H1 (cell line): Measurements from ENCODE around the gene KLHL15. TPM values are rescaled to one million over a fixed set of nuclear protein-coding genes. Genes with fewer than 3 reads are reported as not detected.

Experiments
- CTCF ChIA-PET: fragments of 300-600 bp; sonication (Branson Sonifier 250); formaldehyde crosslinking; loops from one replicate; lab custom pipeline; 2021; ENCODE audit not compliant: partially characterized antibody; lab: Charles Lee
- POLR2A ChIA-PET: fragments of 300-600 bp; sonication (Branson Sonifier 250); formaldehyde crosslinking; loops from one replicate; lab custom pipeline; 2021; ENCODE audit warnings: inconsistent platforms; ENCODE audit not compliant: partially characterized antibody; lab: Charles Lee
- DNase-seq, 2 experiments: peaks; one replicate each; pipeline versions ENCODE4 v3.0.0 to v3.0.0-alpha.2; 2010 to 2022; ENCODE audit warnings: low spot score in 2 of 2, low read depth in 1 of 2, mixed read lengths in 1 of 2
- FAIRE-seq: peaks from 2 replicates; lab custom pipeline; 2011; peaks lifted over from hg19 to GRCh38; lab: Jason Lieb, UNC
- H2AFZ ChIP-seq: 2 replicates; pipeline ENCODE4 v1.8.1; 2012; ENCODE audit warnings: low read length, inconsistent platforms
- H2AK5ac ChIP-seq: 2 replicates; pipeline ENCODE4 v1.6.1; 2013; ENCODE audit warnings: low read depth, low read length
- H2BK120ac ChIP-seq: replicated peaks from 2 replicates; pipeline ENCODE3; 2013; ENCODE audit warnings: low read depth, low read length, inconsistent platforms
- H2BK12ac ChIP-seq: 2 replicates; pipeline ENCODE4 v1.6.1; 2013; ENCODE audit warnings: low read depth, low read length
- H2BK15ac ChIP-seq: 2 replicates; pipeline ENCODE4 v1.6.1; 2013; ENCODE audit warnings: low read length
- H2BK20ac ChIP-seq: 2 replicates; pipeline ENCODE4 v1.6.1; 2013; ENCODE audit warnings: low read length
- H2BK5ac ChIP-seq: 2 replicates; pipeline ENCODE4 v1.6.1; 2013; ENCODE audit warnings: low read depth, low read length
- H3K14ac ChIP-seq: 2 replicates; pipeline ENCODE4 v1.6.1; 2013; ENCODE audit warnings: inconsistent platforms; ENCODE audit not compliant: insufficient read length
- H3K18ac ChIP-seq: 2 replicates; pipeline ENCODE4 v1.6.1; 2013; ENCODE audit warnings: low read length; ENCODE audit errors: extremely low read depth
- H3K23ac ChIP-seq: 2 replicates; pipeline ENCODE4 v1.6.1; 2013; ENCODE audit warnings: inconsistent platforms; ENCODE audit not compliant: insufficient read length
- H3K23me2 ChIP-seq: 2 replicates; pipeline ENCODE4 v1.6.1; 2013; ENCODE audit warnings: low read depth, low read length
- H3K27ac ChIP-seq: 2 replicates; pipeline ENCODE4 v1.6.1; 2011; ENCODE audit warnings: low read depth, low read length, inconsistent platforms
- H3K27me3 ChIP-seq, 4 experiments: replicated peaks in 1 of 4; 1 replicate in 1 of 4; 2 replicates in 3 of 4; pipeline versions ENCODE4 v1.6.1 to v1.8.1; 2011 to 2013; ENCODE audit warnings: low read length in 3 of 4, mild to moderate bottlenecking in 3 of 4, inconsistent platforms in 2 of 4, mixed read lengths in 2 of 4, moderate library complexity in 1 of 4; ENCODE audit not compliant: control insufficient read depth in 3 of 4, insufficient read depth in 3 of 4; ENCODE audit errors: extremely low read depth in 1 of 4
- H3K36me3 ChIP-seq, 4 experiments: 2 replicates each; pipeline versions ENCODE4 v1.6.1 to v1.8.1; 2011 to 2013; ENCODE audit warnings: mild to moderate bottlenecking in 4 of 4, low read length in 3 of 4, moderate library complexity in 2 of 4, control low read depth in 1 of 4, inconsistent platforms in 1 of 4; ENCODE audit not compliant: insufficient read depth in 4 of 4, control insufficient read depth in 2 of 4
- H3K4ac ChIP-seq: replicated peaks from 2 replicates; pipeline ENCODE3; 2013; ENCODE audit warnings: low read length, low read depth, mixed read lengths, inconsistent platforms; ENCODE audit not compliant: insufficient read length
- H3K4me1 ChIP-seq, 4 experiments: replicated peaks in 1 of 4; 1 replicate in 1 of 4; 2 replicates in 3 of 4; pipeline versions ENCODE4 v1.6.1 to v1.8.1; 2011 to 2013; ENCODE audit warnings: low read length in 3 of 4, inconsistent platforms in 2 of 4, mixed read lengths in 1 of 4; ENCODE audit not compliant: insufficient read depth in 4 of 4, control insufficient read depth in 3 of 4
- H3K4me2 ChIP-seq, 2 experiments: 2 replicates each; pipeline versions ENCODE4 v1.6.1 to v1.8.1; 2011 to 2013; ENCODE audit warnings: low read depth in 2 of 2, low read length in 2 of 2, control low read depth in 1 of 2, inconsistent platforms in 1 of 2, mild to moderate bottlenecking in 1 of 2; ENCODE audit not compliant: insufficient read depth in 1 of 2
- H3K4me3 ChIP-seq, 4 experiments: fragments of 200-600, 300-600 bp in 1 of 4; sonication (generic), shearing (Covaris generic), sonication (Bioruptor Twin) in 1 of 4; 2 replicates each; pipeline versions ENCODE4 v1.5.1 to v1.8.1; 2011 to 2016; ENCODE audit warnings: low read length in 4 of 4, low read depth in 3 of 4, control low read depth in 2 of 4, inconsistent platforms in 2 of 4, mild to moderate bottlenecking in 2 of 4, mixed read lengths in 1 of 4, moderate library complexity in 1 of 4; ENCODE audit not compliant: insufficient read depth in 2 of 4; ENCODE audit errors: extremely low read depth in 1 of 4
- H3K56ac ChIP-seq: replicated peaks from 2 replicates; pipeline ENCODE3; 2013; ENCODE audit warnings: low read depth, mild to moderate bottlenecking, mixed read lengths, low read length, inconsistent platforms; ENCODE audit not compliant: insufficient read length
- H3K79me1 ChIP-seq: 2 replicates; pipeline ENCODE4 v1.6.1; 2013; ENCODE audit warnings: low read depth, low read length, control low read depth
- H3K79me2 ChIP-seq, 2 experiments: 2 replicates each; pipeline versions ENCODE4 v1.6.1 to v1.8.1; 2012 to 2013; ENCODE audit warnings: low read length in 2 of 2, mild to moderate bottlenecking in 2 of 2, inconsistent platforms in 1 of 2; ENCODE audit not compliant: insufficient read depth in 2 of 2, control insufficient read depth in 1 of 2
- H3K9ac ChIP-seq, 4 experiments: replicated peaks in 1 of 4; 1 replicate in 1 of 4; 2 replicates in 3 of 4; pipeline versions ENCODE4 v1.6.1 to v1.8.1; 2011 to 2013; ENCODE audit warnings: low read depth in 3 of 4, low read length in 3 of 4, control low read depth in 2 of 4, mild to moderate bottlenecking in 2 of 4, moderate library complexity in 2 of 4, inconsistent platforms in 1 of 4; ENCODE audit errors: extremely low read depth in 1 of 4
- H3K9me3 ChIP-seq, 2 experiments: 2 replicates each; pipeline versions ENCODE4 v1.6.1 to v1.8.1; 2012 to 2013; ENCODE audit warnings: mild to moderate bottlenecking in 2 of 2, moderate library complexity in 2 of 2, control low read depth in 1 of 2, inconsistent platforms in 1 of 2, low read depth in 1 of 2, low read length in 1 of 2, mixed read lengths in 1 of 2; ENCODE audit not compliant: insufficient read depth in 2 of 2
- H4K20me1 ChIP-seq, 2 experiments: replicated peaks in 1 of 2; 2 replicates each; pipeline versions ENCODE3 to v1.8.1; 2011 to 2013; ENCODE audit warnings: inconsistent platforms in 2 of 2, low read length in 2 of 2, mild to moderate bottlenecking in 1 of 2; ENCODE audit not compliant: insufficient read depth in 2 of 2, control insufficient read depth in 1 of 2
- H4K5ac ChIP-seq: 2 replicates; pipeline ENCODE4 v1.6.1; 2013; ENCODE audit warnings: low read length, low read depth, mixed read lengths, inconsistent platforms; ENCODE audit not compliant: insufficient read length
- H4K8ac ChIP-seq: 2 replicates; pipeline ENCODE4 v1.8.0; 2013; ENCODE audit warnings: mild to moderate bottlenecking, moderate library complexity, low read length, inconsistent platforms; ENCODE audit not compliant: insufficient read depth; ENCODE audit errors: extremely low read depth
- H4K91ac ChIP-seq: replicated peaks from 2 replicates; pipeline ENCODE3; 2013; ENCODE audit warnings: low read length, mixed read lengths, inconsistent platforms; ENCODE audit not compliant: insufficient read length
- CTBP2 ChIP-seq: IDR thresholded peaks from 2 replicates; pipeline ENCODE4 v1.7.0; 2011; ENCODE audit warnings: borderline replicate concordance, mild to moderate bottlenecking, moderate library complexity, mixed read lengths, low read length; ENCODE audit not compliant: insufficient read depth, insufficient read length
- FOSL1 ChIP-seq: IDR thresholded peaks from 2 replicates; pipeline ENCODE4 v1.6.1; 2011; ENCODE audit warnings: mild to moderate bottlenecking, low read depth, low read length, moderate library complexity; ENCODE audit not compliant: insufficient read depth
- JUND ChIP-seq: IDR thresholded peaks from 2 replicates; pipeline ENCODE4 v1.6.1; 2011; ENCODE audit warnings: mild to moderate bottlenecking, improper control_type of control experiment, low read length
- NANOG ChIP-seq: IDR thresholded peaks from 2 replicates; pipeline ENCODE4 v1.6.1; 2011; ENCODE audit warnings: low read length, low read depth, mild to moderate bottlenecking, inconsistent platforms; ENCODE audit not compliant: insufficient read depth, poor library complexity, severe bottlenecking
- POLR2AphosphoS5 ChIP-seq: IDR thresholded peaks from 2 replicates; pipeline ENCODE4 v1.6.1; 2011; ENCODE audit warnings: low read depth, low read length
- SIN3A ChIP-seq, 2 experiments: IDR thresholded peaks in 1 of 2; conservative IDR thresholded peaks in 1 of 2; 2 replicates each; pipeline ENCODE4 v1.6.1; 2011 to 2012; ENCODE audit warnings: low read length in 2 of 2, improper control_type of control experiment in 1 of 2, low read depth in 1 of 2, mild to moderate bottlenecking in 1 of 2
- YY1 ChIP-seq: IDR thresholded peaks from 2 replicates; pipeline ENCODE4 v1.6.1; 2011; ENCODE audit warnings: low read depth, mild to moderate bottlenecking, low read length
- ZNF274 ChIP-seq: IDR thresholded peaks from 2 replicates; pipeline ENCODE4 v1.7.0; 2012; ENCODE audit warnings: low read length, borderline replicate concordance; ENCODE audit errors: extremely low read depth
- WGBS, 2 experiments: shearing (Covaris generic) in 1 of 2; methylation state at CpG; one replicate each; pipeline versions ENCODE4 v1.1.6 to v1.1.7; 2013 to 2015; ENCODE audit warnings: low lambda C conversion rate in 2 of 2, mixed read lengths in 2 of 2, inconsistent platforms in 1 of 2, low coverage in 1 of 2, missing lambda C conversion rate in 1 of 2; ENCODE audit not compliant: insufficient replicate concordance in 2 of 2, insufficient coverage in 1 of 2, insufficient read length in 1 of 2; ENCODE audit errors: extremely low coverage in 1 of 2, missing lambda C conversion rate in 1 of 2; 5-methylcytosine and 5-hydroxymethylcytosine counted together
- polyA plus RNA-seq, 7 experiments: library from polyadenylated mRNA; depleted of rRNA in 3 of 7; stranded (reverse) in 5 of 7; unstranded in 2 of 7; fragments of >200 nt in 5 of 7; fragments of 200-250 nt in 2 of 7; gene quantifications; 1 replicate in 5 of 7; 2 replicates in 1 of 7; 4 replicates in 1 of 7; pipeline versions ENCODE4 v1.2.1 to v1.2.3, GENCODE V29; 2011 to 2013; ENCODE audit warnings: missing spikeins in 2 of 7, mixed read lengths in 2 of 7
- total RNA-seq: library from RNA; stranded (reverse); fragmentation: NEBNext Ultra II Directional; extraction: Animal tissue kit (Norgen Biotek cat#: 25700); gene quantifications from 2 replicates; pipeline ENCODE4 v1.2.1, GENCODE V29; 2021

Gene KLHL15
- total and polyA plus RNA-seq, 2 of the 8 experiments (the other 6 are each of a cell fraction or from before 2014, with no cell fraction given), result 3.7 to 8.9 TPM

DNA sequence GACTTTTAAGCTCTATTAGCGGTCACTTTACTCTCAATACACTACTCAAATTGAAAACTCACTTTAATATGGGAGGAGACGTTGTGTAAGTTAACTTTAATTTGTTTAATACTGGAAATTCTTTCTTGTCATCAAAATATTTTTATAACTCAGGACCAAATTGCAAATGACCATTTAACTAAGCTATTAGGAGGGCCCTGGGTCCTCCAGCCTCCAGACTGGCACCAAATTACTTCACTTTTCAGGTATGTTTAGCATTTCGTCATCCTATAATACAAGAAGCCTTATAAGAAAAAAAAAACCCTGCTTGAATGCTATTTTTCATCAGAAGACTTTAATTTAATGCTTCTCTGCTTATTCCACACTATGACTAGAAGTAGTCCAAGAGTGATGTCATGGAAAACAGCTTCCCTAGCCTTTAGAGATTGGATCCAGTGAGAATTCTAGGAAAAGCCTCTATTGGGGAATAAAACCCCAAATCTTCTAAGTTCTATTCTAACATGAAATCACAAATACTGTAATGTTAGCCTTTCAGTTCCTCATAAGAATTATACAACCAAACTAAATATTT is 6.6 kb downstream of the KLHL15 start:
- Histone ChIP-seq H3K9me3 (no peaks in the 10 kb centered on the region), H2AFZ (no peak overlapping the region), H3K23me2 (no peaks in the 10 kb centered on the region), H3K79me1 (no peaks in the 10 kb centered on the region), H3K4ac (no peak overlapping the region), H3K56ac (no peak overlapping the region), H2BK15ac (no peak overlapping the region), H3K14ac (no peak overlapping the region), H4K8ac (no peak overlapping the region), H2AK5ac (no peak overlapping the region), H3K9ac (no peak overlapping the region), H2BK12ac (no peak overlapping the region), H4K20me1 (no peaks in the 10 kb centered on the region), H3K27me3 (no peaks in the 10 kb centered on the region), H4K91ac (no peak overlapping the region), H3K79me2 (peaks cover 0 to 61% of the 10 kb centered on the region in 2 experiments; a peak in 2 of 4 replicates), H3K23ac (no peak overlapping the region), H3K4me2 (no peak overlapping the region), H3K36me3 (no peaks in the 10 kb centered on the region), H2BK120ac (no peak overlapping the region), H3K27ac (no peak overlapping the region), H2BK5ac (no peak overlapping the region), H3K18ac (no peak overlapping the region), H2BK20ac (no peak overlapping the region), H3K4me1 (no peaks in the 10 kb centered on the region), H4K5ac (no peak overlapping the region), H3K4me3 (no peak overlapping the region)
- no peak for FAIRE-seq
- DNase-seq, result no peak
- WGBS, 2 experiments, result 59% methylated on average over 3 of the region's 3 CpGs; no CpG with 5 or more reads in 1 of the 2 experiments
- no peak for TF ChIP-seq YY1
- TF ChIP-seq POLR2AphosphoS5, result no peak
- no peak for TF ChIP-seq JUND
- no peak for TF ChIP-seq ZNF274
- no peak for TF ChIP-seq FOSL1
- no peak for TF ChIP-seq CTBP2
- TF ChIP-seq SIN3A (conservative IDR thresholded peaks at IDR 0.05 in 1 of 2, IDR thresholded peaks at IDR 0.05 in 1 of 2; ENCODE audit: low read depth in 1 of 2, low read length in 2 of 2), result no peak
- TF ChIP-seq NANOG, result no peak
- ChIA-PET CTCF (no interaction called here), POLR2A (interaction anchor here (1.0 to 1.5 kb wide), 4 partner anchors 11 to 83 kb away, joined by 3 to 4 read pairs (median 3); no protein-coding TSS in a partner anchor)
